ENCODE data around the gene C6orf136. TPM values are rescaled to one million over a fixed set of nuclear protein-coding genes. Genes with fewer than 3 reads are reported as not detected.

Gene C6orf136
- total RNA-seq, 1 experiment from 2014 or later = 3.2 TPM

- peak; percentile 44 for DNase-seq
- Histone ChIP-seq H3K4me3 (no peak overlapping the region), H3K36me3 (peaks cover 44% of the 10 kb centered on the region), H3K27me3 (no peaks in the 10 kb centered on the region), H3K9me3 (no peaks in the 10 kb centered on the region)
Measured at GRCh38 chr6:30678964-30679726, 32.2 kb downstream of the C6orf136 start.

- peaks cover 47% of the 10 kb centered on the region for H3K36me3 ChIP-seq
- H3K9me3 ChIP-seq = no peaks in the 10 kb centered on the region
- H3K4me3 ChIP-seq = no peak overlapping the region
- DNase-seq = no peak
- no peaks in the 10 kb centered on the region for H3K27me3 ChIP-seq
Measured at GRCh38 chr6:30679765-30680535, 33.0 kb downstream of the C6orf136 start.

- no peak for DNase-seq
- Histone ChIP-seq H3K9me3 (no peaks in the 10 kb centered on the region), H3K27me3 (no peaks in the 10 kb centered on the region), H3K4me3 (peak overlapping the region; percentile 98), H3K36me3 (peaks cover 45% of the 10 kb centered on the region)
Measured at GRCh38 chr6:30681766-30682142, 34.8 kb downstream of the C6orf136 start.

GRCh38 chr6:30682143-30683117 lies 35.5 kb downstream of the C6orf136 start:
- Histone ChIP-seq H3K36me3 (peaks cover 41% of the 10 kb centered on the region), H3K4me3 (peak overlapping the region; percentile 98), H3K9me3 (no peaks in the 10 kb centered on the region), H3K27me3 (no peaks in the 10 kb centered on the region)
- DNase-seq = peak; percentile 44

- Histone ChIP-seq H3K27me3 (no peaks in the 10 kb centered on the region), H3K4me3 (peak overlapping the region; percentile 98), H3K9me3 (no peaks in the 10 kb centered on the region), H3K36me3 (peaks cover 35% of the 10 kb centered on the region)
- no peak for DNase-seq
Measured at GRCh38 chr6:30683183-30683979, 36.4 kb downstream of the C6orf136 start.

- no peak for DNase-seq
- H3K27me3 ChIP-seq = no peaks in the 10 kb centered on the region
- peaks cover 30% of the 10 kb centered on the region for H3K36me3 ChIP-seq
- no peaks in the 10 kb centered on the region for H3K9me3 ChIP-seq
- H3K4me3 ChIP-seq = peak overlapping the region; percentile 98
Measured at GRCh38 chr6:30683980-30684338, 37.0 kb downstream of the C6orf136 start.

GRCh38 chr6:30684386-30685156 lies 37.6 kb downstream of the C6orf136 start:
- no peaks in the 10 kb centered on the region for H3K27me3 ChIP-seq
- H3K4me3 ChIP-seq = peak overlapping the region; percentile 98
- peaks cover 28% of the 10 kb centered on the region for H3K36me3 ChIP-seq
- no peaks in the 10 kb centered on the region for H3K9me3 ChIP-seq
- peak; percentile 48 for DNase-seq

GRCh38 chr6:30685157-30686008 lies 38.5 kb downstream of the C6orf136 start:
- Histone ChIP-seq H3K9me3 (no peaks in the 10 kb centered on the region), H3K27me3 (no peaks in the 10 kb centered on the region), H3K4me3 (peak overlapping the region; percentile 98), H3K36me3 (peaks cover 25% of the 10 kb centered on the region)
- no peak for DNase-seq

- peak; percentile 79 for DNase-seq
- no peaks in the 10 kb centered on the region for H3K9me3 ChIP-seq
- peaks cover 25% of the 10 kb centered on the region for H3K36me3 ChIP-seq
- no peaks in the 10 kb centered on the region for H3K27me3 ChIP-seq
- peak within 1 kb of the TSS; percentile 98 for H3K4me3 ChIP-seq
Measured at GRCh38 chr6:30686009-30686907, 39.3 kb downstream of the C6orf136 start, which contains the start of gene PPP1R18. Gene PPP1R18 (minus strand): TSS chr6:30686645. CDS start chr6:30686018, 627 bp downstream.

GRCh38 chr6:30686908-30687658 lies 40.1 kb downstream of the C6orf136 start:
- Histone ChIP-seq H3K27me3 (no peaks in the 10 kb centered on the region), H3K9me3 (no peaks in the 10 kb centered on the region), H3K4me3 (peak overlapping the region; percentile 98), H3K36me3 (peaks cover 21% of the 10 kb centered on the region)
- peak; percentile 98 for DNase-seq

GRCh38 chr6:30687659-30688431 lies 40.9 kb downstream of the C6orf136 start:
- peak overlapping the region; percentile 98 for H3K4me3 ChIP-seq
- peak; percentile 71 for DNase-seq
- H3K9me3 ChIP-seq = no peaks in the 10 kb centered on the region
- H3K36me3 ChIP-seq = peaks cover 16% of the 10 kb centered on the region
- H3K27me3 ChIP-seq = no peaks in the 10 kb centered on the region

GRCh38 chr6:30688569-30688968 lies 41.6 kb downstream of the C6orf136 start:
- Histone ChIP-seq H3K4me3 (peak overlapping the region; percentile 98), H3K36me3 (peaks cover 8% of the 10 kb centered on the region), H3K27me3 (no peaks in the 10 kb centered on the region), H3K9me3 (no peaks in the 10 kb centered on the region)
- DNase-seq = no peak
